Esophagus (tissue), 2 donors: Measurements from ENCODE around the gene TP53TG3D. TPM values are rescaled to one million over a fixed set of nuclear protein-coding genes. Genes with fewer than 3 reads are reported as not detected.
"Not testable (repeated sequence)": the region's sequence is repeated elsewhere in the genome, so short reads cannot be mapped to it uniquely, and the experiment has no call there.

Experiments
- H3K27ac ChIP-seq, 2 donors: one replicate each; pipeline ENCODE4 v1.5.1; 2013; ENCODE audit warnings: low read depth in 2 of 2, mild to moderate bottlenecking in 2 of 2, inconsistent platforms in 1 of 2, low read length in 1 of 2, moderate library complexity in 1 of 2
- H3K27me3 ChIP-seq, 2 donors: one replicate each; pipeline ENCODE4 v1.6.1; 2013; ENCODE audit warnings: low read length in 2 of 2, control low read depth in 1 of 2, mild to moderate bottlenecking in 1 of 2; ENCODE audit not compliant: insufficient read depth in 2 of 2, control insufficient read depth in 1 of 2
- H3K36me3 ChIP-seq, 2 donors: one replicate each; pipeline ENCODE4 v1.6.1; 2013; ENCODE audit warnings: low read length in 1 of 2; ENCODE audit not compliant: control insufficient read depth in 2 of 2, insufficient read depth in 2 of 2
- H3K4me1 ChIP-seq, 2 donors: one replicate each; pipeline ENCODE4 v1.6.1; 2013; ENCODE audit warnings: low read length in 1 of 2; ENCODE audit not compliant: control insufficient read depth in 2 of 2, insufficient read depth in 2 of 2
- H3K4me3 ChIP-seq, 2 donors: one replicate each; pipeline ENCODE4 v1.5.1; 2013; ENCODE audit warnings: low read length in 2 of 2, mild to moderate bottlenecking in 2 of 2, low read depth in 1 of 2, moderate library complexity in 1 of 2
- H3K9me3 ChIP-seq, 2 donors: one replicate each; pipeline ENCODE4 v1.6.1; 2013; ENCODE audit warnings: mild to moderate bottlenecking in 2 of 2, low read depth in 1 of 2, low read length in 1 of 2, moderate library complexity in 1 of 2; ENCODE audit not compliant: control insufficient read depth in 2 of 2, insufficient read depth in 1 of 2
- WGBS, 2 donors: extraction: QIAGEN DNeasy Blood & Tissue Kit; methylation state at CpG; one replicate each; pipeline ENCODE4 v1.1.7; 2013; 5-methylcytosine and 5-hydroxymethylcytosine counted together
- polyA plus RNA-seq, 2 donors: library from polyadenylated mRNA; stranded (reverse); fragments of 200-250 nt; gene quantifications; one replicate each; pipeline ENCODE4 v1.2.3, GENCODE V29; 2013
- donor health status: healthy with polysubstance abuse.
- donor health status: Bipolar disorder and iron deficiency.

TP53TG3D gene
- polyA plus RNA-seq = 1 to 10 TPM; 1.0 to 1.5 TPM

GRCh38 chr16:32252986-32253385, at the start of gene TP53TG3D:
TP53TG3D (plus strand) TSS chr16:32253286; CDS start chr16:32253354, 68 bp downstream.
- not testable (repeated sequence) for H3K27me3 ChIP-seq, H3K36me3 ChIP-seq, H3K27ac ChIP-seq, H3K4me1 ChIP-seq, H3K9me3 ChIP-seq, H3K4me3 ChIP-seq
- 20 to 27% methylated on average over 7 to 8 of the region's 26 CpGs for WGBS, 2 donors

- 14 to 20% methylated on average over 3 to 9 of the region's 20 CpGs for WGBS, 2 donors
- H3K9me3 ChIP-seq, H3K27me3 ChIP-seq, H3K27ac ChIP-seq, H3K4me3 ChIP-seq, H3K4me1 ChIP-seq, H3K36me3 ChIP-seq: not testable (repeated sequence)
These were observed 421 bp downstream of the TP53TG3D start for GRCh38 chr16:32253507-32253906.

- H3K4me1 ChIP-seq, H3K4me3 ChIP-seq, H3K9me3 ChIP-seq, H3K27ac ChIP-seq, H3K36me3 ChIP-seq, H3K27me3 ChIP-seq: not testable (repeated sequence)
- 84 to 87% methylated on average over 5 of the region's 5 CpGs for WGBS, 2 donors
These were observed 8.4 kb downstream of the TP53TG3D start for GRCh38 chr16:32261526-32261925.

GRCh38 chr16:32263552-32263951, 10.5 kb downstream of the TP53TG3D start:
- not testable (repeated sequence) for H3K9me3 ChIP-seq, H3K27me3 ChIP-seq, H3K36me3 ChIP-seq, H3K27ac ChIP-seq, H3K4me1 ChIP-seq, H3K4me3 ChIP-seq
- 85 to 86% methylated on average over 10 of the region's 10 CpGs for WGBS, 2 donors

- H3K4me1 ChIP-seq, H3K27me3 ChIP-seq, H3K27ac ChIP-seq, H3K9me3 ChIP-seq, H3K4me3 ChIP-seq, H3K36me3 ChIP-seq: not testable (repeated sequence)
- WGBS, 2 donors = 69 to 83% methylated on average over 1 of the region's 1 CpG
These were observed 28.8 kb downstream of the TP53TG3D start for GRCh38 chr16:32281910-32282309.

- not testable (repeated sequence) for H3K27me3 ChIP-seq, H3K4me1 ChIP-seq, H3K9me3 ChIP-seq, H3K4me3 ChIP-seq, H3K27ac ChIP-seq, H3K36me3 ChIP-seq
These were observed 29.9 kb downstream of the TP53TG3D start for GRCh38 chr16:32283024-32283423.

- H3K9me3 ChIP-seq, H3K27ac ChIP-seq, H3K36me3 ChIP-seq, H3K4me1 ChIP-seq, H3K4me3 ChIP-seq, H3K27me3 ChIP-seq: not testable (repeated sequence)
- WGBS, 2 donors = 78 to 80% methylated on average over 5 of the region's 5 CpGs
These were observed 30.9 kb downstream of the TP53TG3D start for GRCh38 chr16:32283917-32284495.

- 46 to 53% methylated on average over 3 of the region's 3 CpGs for WGBS, 2 donors
- H3K4me1 ChIP-seq, H3K9me3 ChIP-seq, H3K4me3 ChIP-seq, H3K27ac ChIP-seq, H3K36me3 ChIP-seq, H3K27me3 ChIP-seq: not testable (repeated sequence)
These were observed 32.0 kb downstream of the TP53TG3D start for GRCh38 chr16:32284800-32285796.

GRCh38 chr16:32286193-32286592, 33.1 kb downstream of the TP53TG3D start:
- H3K27me3 ChIP-seq, H3K9me3 ChIP-seq, H3K27ac ChIP-seq, H3K36me3 ChIP-seq, H3K4me1 ChIP-seq, H3K4me3 ChIP-seq: not testable (repeated sequence)
- 68 to 74% methylated on average over 6 to 8 of the region's 15 CpGs for WGBS, 2 donors

GRCh38 chr16:32287743-32288142, 34.7 kb downstream of the TP53TG3D start:
- 79 to 80% methylated on average over 12 to 14 of the region's 15 CpGs for WGBS, 2 donors

More at GRCh38 chr16:32287743-32288142, 34.7 kb downstream of the TP53TG3D start:
- not testable (repeated sequence) for H3K27ac ChIP-seq, H3K4me3 ChIP-seq, H3K27me3 ChIP-seq, H3K36me3 ChIP-seq, H3K4me1 ChIP-seq, H3K9me3 ChIP-seq
